Neural cell (in vitro differentiated cells): Measurements from ENCODE around the gene ITK.

ENCODE experiments used
- CTCF ChIP-seq: fragments of 450-650 bp; IDR thresholded peaks from 2 replicates; pipeline ENCODE4 v1.5.1; 2014; ENCODE audit warnings: antibody characterized with exemption, mild to moderate bottlenecking, moderate library complexity; ENCODE audit not compliant: poor library complexity, severe bottlenecking
- EP300 ChIP-seq: fragments of 450-650 bp; conservative IDR thresholded peaks from 2 replicates; pipeline ENCODE4 v1.6.1; 2014; ENCODE audit warnings: antibody characterized with exemption, mild to moderate bottlenecking, moderate library complexity; ENCODE audit not compliant: poor library complexity, severe bottlenecking
- EZH2 ChIP-seq: fragments of 200-600, 300-800 bp; shearing (Covaris generic), sonication (generic); IDR thresholded peaks from 2 replicates; pipeline ENCODE4 v1.6.1; 2014; ENCODE audit warnings: antibody characterized with exemption, low read length, borderline replicate concordance, mild to moderate bottlenecking; ENCODE audit not compliant: insufficient read depth, poor library complexity, severe bottlenecking
- MXI1 ChIP-seq: fragments of 450-650 bp; conservative IDR thresholded peaks from 2 replicates; pipeline ENCODE4 v1.6.1; 2014; ENCODE audit warnings: antibody characterized with exemption, mild to moderate bottlenecking; ENCODE audit not compliant: poor library complexity, severe bottlenecking

- TF ChIP-seq CTCF, result no peak
- no peak for TF ChIP-seq MXI1
- TF ChIP-seq EZH2, result no peak
- no peak for TF ChIP-seq EP300
These were observed 120.4 kb downstream of the ITK start for GRCh38 chr5:157301066-157301465.
